Lower leg skin (tissue), 3 donors: ENCODE results near the gene EBF3.

Experiments
- CTCF ChIP-seq, 3 donors: fragments of 450-650 bp; IDR thresholded peaks; one replicate each; pipeline ENCODE4 v1.5.1; 2016; ENCODE audit warnings: antibody characterized with exemption in 3 of 3, mild to moderate bottlenecking in 3 of 3, moderate library complexity in 2 of 3
- POLR2A ChIP-seq, 2 donors: fragments of 450-650 bp; IDR thresholded peaks; one replicate each; pipeline ENCODE4 v1.6.1; 2016 to 2017; ENCODE audit warnings: antibody characterized with exemption in 2 of 2, mild to moderate bottlenecking in 1 of 2, moderate library complexity in 1 of 2

GRCh38 chr10:129932182-129932581 is 31.9 kb downstream of the EBF3 start:
- TF ChIP-seq CTCF (IDR thresholded peaks at IDR 0.05): no peak
- no peak for TF ChIP-seq POLR2A (IDR thresholded peaks at IDR 0.05)
